ENCODE measurements around the gene AKR1C2.
"Not testable (repeated sequence)": the region's sequence is repeated elsewhere in the genome, so short reads cannot be mapped to it uniquely, and the experiment has no call there.

The AKR1C2 gene

GRCh38 chr10:4984223-4984622 lies 19.4 kb downstream of the AKR1C2 start:
- H3K27me3 ChIP-seq (ENCODE audit: insufficient read depth, insufficient read length), result no peaks in the 10 kb centered on the region
- H3K4me3 ChIP-seq (ENCODE audit: insufficient read length, low read depth), result no peak overlapping the region
- no peak for TF ChIP-seq ZNF274 (IDR thresholded peaks at IDR 0.05; ENCODE audit: low read depth, low read length)
- TF ChIP-seq SUZ12 (IDR thresholded peaks at IDR 0.05; ENCODE audit: extremely low read depth, insufficient read depth, insufficient read length), result no peak
- no peak for TF ChIP-seq YY1 (IDR thresholded peaks at IDR 0.05; ENCODE audit: insufficient read depth, insufficient read length)
- DNase-seq (ENCODE audit: low read depth, low spot score), result no peak
- H3K36me3 ChIP-seq (ENCODE audit: insufficient read depth, insufficient read length, low read length), result no peaks in the 10 kb centered on the region
- H3K4me1 ChIP-seq (ENCODE audit: insufficient read depth, insufficient read length), result peaks cover 2% of the 10 kb centered on the region
- no peaks in the 10 kb centered on the region for H3K9me3 ChIP-seq (ENCODE audit: insufficient read depth, low read length)
- H3K9ac ChIP-seq (ENCODE audit: insufficient read length, low read depth), result no peak overlapping the region

GRCh38 chr10:4983615-4984216 lies 19.9 kb downstream of the AKR1C2 start:
- Histone ChIP-seq H3K27me3 (ENCODE audit: insufficient read depth, insufficient read length) (no peaks in the 10 kb centered on the region), H3K36me3 (ENCODE audit: insufficient read depth, insufficient read length, low read length) (no peaks in the 10 kb centered on the region), H3K4me1 (ENCODE audit: insufficient read depth, insufficient read length) (peaks cover 2% of the 10 kb centered on the region), H3K9me3 (ENCODE audit: insufficient read depth, low read length) (no peaks in the 10 kb centered on the region), H3K4me3 (ENCODE audit: insufficient read length, low read depth) (no peak overlapping the region), H3K9ac (ENCODE audit: insufficient read length, low read depth) (no peak overlapping the region)
- DNase-seq (ENCODE audit: low read depth, low spot score), result no peak
- TF ChIP-seq YY1 (IDR thresholded peaks at IDR 0.05; ENCODE audit: insufficient read depth, insufficient read length), result no peak
- no peak for TF ChIP-seq SUZ12 (IDR thresholded peaks at IDR 0.05; ENCODE audit: extremely low read depth, insufficient read depth, insufficient read length)
- no peak for TF ChIP-seq ZNF274 (IDR thresholded peaks at IDR 0.05; ENCODE audit: low read depth, low read length)

- H3K36me3 ChIP-seq (ENCODE audit: insufficient read depth, insufficient read length, low read length), result no peaks in the 10 kb centered on the region
- TF ChIP-seq SUZ12 (IDR thresholded peaks at IDR 0.05; ENCODE audit: extremely low read depth, insufficient read depth, insufficient read length) (no peak), ZNF274 (IDR thresholded peaks at IDR 0.05; ENCODE audit: low read depth, low read length) (no peak), YY1 (IDR thresholded peaks at IDR 0.05; ENCODE audit: insufficient read depth, insufficient read length) (no peak)
- no peaks in the 10 kb centered on the region for H3K27me3 ChIP-seq (ENCODE audit: insufficient read depth, insufficient read length)
- no peak overlapping the region for H3K4me3 ChIP-seq (ENCODE audit: insufficient read length, low read depth)
- peaks cover 2% of the 10 kb centered on the region for H3K4me1 ChIP-seq (ENCODE audit: insufficient read depth, insufficient read length)
- H3K9ac ChIP-seq (ENCODE audit: insufficient read length, low read depth), result no peak overlapping the region
- DNase-seq (ENCODE audit: low read depth, low spot score), result no peak
- no peaks in the 10 kb centered on the region for H3K9me3 ChIP-seq (ENCODE audit: insufficient read depth, low read length)
Measured at GRCh38 chr10:4982764-4983226, 20.9 kb downstream of the AKR1C2 start.

- H3K36me3 ChIP-seq (ENCODE audit: insufficient read depth, insufficient read length, low read length), result no peaks in the 10 kb centered on the region
- no peaks in the 10 kb centered on the region for H3K27me3 ChIP-seq (ENCODE audit: insufficient read depth, insufficient read length)
- no peak overlapping the region for H3K4me3 ChIP-seq (ENCODE audit: insufficient read length, low read depth)
- H3K9ac ChIP-seq (ENCODE audit: insufficient read length, low read depth), result no peak overlapping the region
- no peak for TF ChIP-seq YY1 (IDR thresholded peaks at IDR 0.05; ENCODE audit: insufficient read depth, insufficient read length)
- no peaks in the 10 kb centered on the region for H3K9me3 ChIP-seq (ENCODE audit: insufficient read depth, low read length)
- peaks cover 2% of the 10 kb centered on the region for H3K4me1 ChIP-seq (ENCODE audit: insufficient read depth, insufficient read length)
- DNase-seq (ENCODE audit: low read depth, low spot score), result peak; percentile 43
Measured at GRCh38 chr10:4981722-4982471, 21.8 kb downstream of the AKR1C2 start.

- TF ChIP-seq ZNF274 (IDR thresholded peaks at IDR 0.05; ENCODE audit: low read depth, low read length) (no peak), SUZ12 (IDR thresholded peaks at IDR 0.05; ENCODE audit: extremely low read depth, insufficient read depth, insufficient read length) (no peak), YY1 (IDR thresholded peaks at IDR 0.05; ENCODE audit: insufficient read depth, insufficient read length) (no peak)
- Histone ChIP-seq H3K4me1 (ENCODE audit: insufficient read depth, insufficient read length) (peaks cover 2% of the 10 kb centered on the region), H3K4me3 (ENCODE audit: insufficient read length, low read depth) (no peak overlapping the region), H3K9ac (ENCODE audit: insufficient read length, low read depth) (no peak overlapping the region), H3K27me3 (ENCODE audit: insufficient read depth, insufficient read length) (no peaks in the 10 kb centered on the region), H3K9me3 (ENCODE audit: insufficient read depth, low read length) (no peaks in the 10 kb centered on the region), H3K36me3 (ENCODE audit: insufficient read depth, insufficient read length, low read length) (no peaks in the 10 kb centered on the region)
- no peak for DNase-seq (ENCODE audit: low read depth, low spot score)
Measured at GRCh38 chr10:4980793-4981192, 22.9 kb downstream of the AKR1C2 start.

- DNase-seq (ENCODE audit: low read depth, low spot score), result no peak
- Histone ChIP-seq H3K4me3 (ENCODE audit: insufficient read length, low read depth) (no peak overlapping the region), H3K9me3 (ENCODE audit: insufficient read depth, low read length) (no peaks in the 10 kb centered on the region), H3K9ac (ENCODE audit: insufficient read length, low read depth) (no peak overlapping the region), H3K27me3 (ENCODE audit: insufficient read depth, insufficient read length) (no peaks in the 10 kb centered on the region), H3K36me3 (ENCODE audit: insufficient read depth, insufficient read length, low read length) (no peaks in the 10 kb centered on the region), H3K4me1 (ENCODE audit: insufficient read depth, insufficient read length) (peaks cover 2% of the 10 kb centered on the region)
- TF ChIP-seq SUZ12 (IDR thresholded peaks at IDR 0.05; ENCODE audit: extremely low read depth, insufficient read depth, insufficient read length) (no peak), YY1 (IDR thresholded peaks at IDR 0.05; ENCODE audit: insufficient read depth, insufficient read length) (no peak), ZNF274 (IDR thresholded peaks at IDR 0.05; ENCODE audit: low read depth, low read length) (no peak)
Measured at GRCh38 chr10:4978870-4979269, 24.8 kb downstream of the AKR1C2 start.

- Histone ChIP-seq H3K27me3 (ENCODE audit: insufficient read depth, insufficient read length) (no peaks in the 10 kb centered on the region), H3K4me3 (ENCODE audit: insufficient read length, low read depth) (no peak overlapping the region), H3K9me3 (ENCODE audit: insufficient read depth, low read length) (no peaks in the 10 kb centered on the region), H3K36me3 (ENCODE audit: insufficient read depth, insufficient read length, low read length) (no peaks in the 10 kb centered on the region), H3K9ac (ENCODE audit: insufficient read length, low read depth) (no peak overlapping the region), H3K4me1 (ENCODE audit: insufficient read depth, insufficient read length) (peaks cover 2% of the 10 kb centered on the region)
- TF ChIP-seq SUZ12 (IDR thresholded peaks at IDR 0.05; ENCODE audit: extremely low read depth, insufficient read depth, insufficient read length) (no peak), YY1 (IDR thresholded peaks at IDR 0.05; ENCODE audit: insufficient read depth, insufficient read length) (no peak), ZNF274 (IDR thresholded peaks at IDR 0.05; ENCODE audit: low read depth, low read length) (no peak)
- no peak for DNase-seq (ENCODE audit: low read depth, low spot score)
Measured at GRCh38 chr10:4977025-4977424, 26.6 kb downstream of the AKR1C2 start.

GRCh38 chr10:4974400-4974799 lies 29.3 kb downstream of the AKR1C2 start:
- not testable (repeated sequence) for H3K9me3 ChIP-seq (ENCODE audit: insufficient read depth, low read length); H3K9ac ChIP-seq (ENCODE audit: insufficient read length, low read depth); H3K36me3 ChIP-seq (ENCODE audit: insufficient read depth, insufficient read length, low read length); DNase-seq (ENCODE audit: low read depth, low spot score); H3K4me1 ChIP-seq (ENCODE audit: insufficient read depth, insufficient read length); H3K4me3 ChIP-seq (ENCODE audit: insufficient read length, low read depth); H3K27me3 ChIP-seq (ENCODE audit: insufficient read depth, insufficient read length)

GRCh38 chr10:4973294-4973693 lies 30.4 kb downstream of the AKR1C2 start:
- not testable (repeated sequence) for H3K9ac ChIP-seq (ENCODE audit: insufficient read length, low read depth); H3K27me3 ChIP-seq (ENCODE audit: insufficient read depth, insufficient read length); DNase-seq (ENCODE audit: low read depth, low spot score); H3K36me3 ChIP-seq (ENCODE audit: insufficient read depth, insufficient read length, low read length); H3K9me3 ChIP-seq (ENCODE audit: insufficient read depth, low read length); H3K4me1 ChIP-seq (ENCODE audit: insufficient read depth, insufficient read length); H3K4me3 ChIP-seq (ENCODE audit: insufficient read length, low read depth)

GRCh38 chr10:4972369-4973142 lies 31.1 kb downstream of the AKR1C2 start:
- not testable (repeated sequence) for H3K4me1 ChIP-seq (ENCODE audit: insufficient read depth, insufficient read length); H3K9me3 ChIP-seq (ENCODE audit: insufficient read depth, low read length); H3K4me3 ChIP-seq (ENCODE audit: insufficient read length, low read depth); DNase-seq (ENCODE audit: low read depth, low spot score); H3K9ac ChIP-seq (ENCODE audit: insufficient read length, low read depth); H3K27me3 ChIP-seq (ENCODE audit: insufficient read depth, insufficient read length); H3K36me3 ChIP-seq (ENCODE audit: insufficient read depth, insufficient read length, low read length)

Data from NT2/D1 (cell line).